ENCODE measurements around the gene SBF1. TPM values are rescaled to one million over a fixed set of nuclear protein-coding genes. Genes with fewer than 3 reads are reported as not detected.
A peak's percentile ranks its signal among the peaks of the same experiment; 100 is the strongest.

The SBF1 gene
- total RNA-seq, 4 donors from 2014 or later, result 80.0 to 227 (median 128) TPM

GRCh38 chr22:50481045-50481439, 6.2 kb upstream of the SBF1 start:
- TF ChIP-seq POLR2A (IDR thresholded peaks at IDR 0.05) (no peak), CTCF (IDR thresholded peaks at IDR 0.05) (no peak)
- peak overlapping the region; percentile 73 to 92 (median 86) for H3K27ac ChIP-seq
- peak overlapping the region; percentile 24 to 58 (median 54) for H3K4me3 ChIP-seq (replicated peaks in 1 of 3)
- DNase-seq, result no peak
- no peaks in the 10 kb centered on the region for H3K36me3 ChIP-seq
- no peaks in the 10 kb centered on the region for H3K9me3 ChIP-seq
- peaks cover 46 to 56% of the 10 kb centered on the region in 2 donors for H3K4me1 ChIP-seq
- H3K27me3 ChIP-seq, result no peaks in the 10 kb centered on the region
- intact Hi-C loops (cut with DNase I), result no loop called here
- WGBS, 2 donors, result 30% methylated on average over 2 of the region's 45 CpGs; no CpG with 5 or more reads in 1 of the 2 donors

DNA sequence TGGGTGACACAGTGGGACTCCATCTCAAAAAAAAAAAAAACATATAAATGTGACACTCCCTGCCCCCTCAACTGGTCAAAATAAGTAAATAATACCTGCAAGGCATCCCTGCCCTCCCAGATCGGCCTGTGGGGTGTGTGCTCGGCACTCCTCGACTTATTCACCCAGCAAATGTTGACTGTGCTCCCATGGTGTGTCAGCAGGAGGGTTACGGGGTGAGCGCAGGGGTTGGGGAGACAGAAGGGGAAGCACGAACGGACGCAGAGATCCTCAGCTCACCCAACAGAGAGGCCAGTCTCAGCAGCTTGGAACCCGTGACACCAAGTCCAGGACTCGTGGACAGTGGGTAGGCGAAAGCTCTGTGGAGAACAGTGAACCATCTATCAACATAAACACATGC, 4.9 kb upstream of the SBF1 start:
- Histone ChIP-seq H3K27ac (peak overlapping the region; percentile 12 to 92 (median 24)), H3K4me1 (peaks cover 39 to 51% of the 10 kb centered on the region in 2 donors), H3K27me3 (no peaks in the 10 kb centered on the region), H3K4me3 (replicated peaks in 1 of 3) (no peak overlapping the region), H3K9me3 (no peaks in the 10 kb centered on the region), H3K36me3 (no peaks in the 10 kb centered on the region)
- 35 to 38% methylated on average over 11 of the region's 11 CpGs for WGBS, 2 donors
- intact Hi-C loops (cut with DNase I), result no loop called here
- TF ChIP-seq CTCF (IDR thresholded peaks at IDR 0.05), result no peak
- peak in 1 of 2 donors; percentile 28 for TF ChIP-seq POLR2A (IDR thresholded peaks at IDR 0.05)
- peak; percentile 57 to 59 for DNase-seq

GRCh38 chr22:50477923-50478322, 3.1 kb upstream of the SBF1 start:
- H3K9me3 ChIP-seq, result no peaks in the 10 kb centered on the region
- no peaks in the 10 kb centered on the region for H3K36me3 ChIP-seq
- H3K4me1 ChIP-seq, result peaks cover 38 to 46% of the 10 kb centered on the region in 2 donors
- WGBS, 2 donors, result 89 to 97% methylated on average over 12 of the region's 12 CpGs
- DNase-seq, result no peak
- no peak overlapping the region for H3K27ac ChIP-seq
- H3K4me3 ChIP-seq (replicated peaks in 1 of 3), result no peak overlapping the region
- no peaks in the 10 kb centered on the region for H3K27me3 ChIP-seq
- intact Hi-C loops (cut with DNase I), result no loop called here
- TF ChIP-seq CTCF (IDR thresholded peaks at IDR 0.05) (no peak), POLR2A (IDR thresholded peaks at IDR 0.05) (no peak)

DNA sequence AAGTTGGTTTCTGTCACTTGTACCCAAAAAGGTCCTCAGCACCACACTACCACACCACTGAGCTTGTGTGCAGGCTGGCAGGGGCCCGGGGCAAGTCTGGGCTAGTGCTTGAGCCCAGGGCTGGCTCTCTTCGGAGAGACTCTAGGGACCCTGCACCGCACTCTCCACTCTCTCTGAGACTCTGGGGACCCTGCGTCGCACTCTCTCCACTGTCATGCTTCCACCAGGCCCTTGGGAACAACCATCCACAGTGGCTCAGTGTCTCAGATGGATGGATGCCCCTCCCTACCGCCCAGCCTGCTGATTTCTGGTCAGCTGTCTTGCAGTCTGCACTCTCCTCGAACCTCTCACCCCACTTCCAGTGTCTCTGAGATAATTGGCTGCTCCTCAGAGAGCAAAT, 2.0 kb upstream of the SBF1 start:
- no peak for TF ChIP-seq POLR2A (IDR thresholded peaks at IDR 0.05)
- TF ChIP-seq CTCF (IDR thresholded peaks at IDR 0.05), result no peak
- DNase-seq, result no peak
- H3K4me3 ChIP-seq (replicated peaks in 1 of 3), result no peak overlapping the region
- no peaks in the 10 kb centered on the region for H3K36me3 ChIP-seq
- intact Hi-C loops (cut with DNase I), result no loop called here
- H3K27ac ChIP-seq, result no peak overlapping the region
- H3K27me3 ChIP-seq, result no peaks in the 10 kb centered on the region
- WGBS, 2 donors, result 85 to 87% methylated on average over 7 of the region's 7 CpGs
- H3K4me1 ChIP-seq, result peaks cover 40 to 47% of the 10 kb centered on the region in 2 donors
- no peaks in the 10 kb centered on the region for H3K9me3 ChIP-seq

DNA sequence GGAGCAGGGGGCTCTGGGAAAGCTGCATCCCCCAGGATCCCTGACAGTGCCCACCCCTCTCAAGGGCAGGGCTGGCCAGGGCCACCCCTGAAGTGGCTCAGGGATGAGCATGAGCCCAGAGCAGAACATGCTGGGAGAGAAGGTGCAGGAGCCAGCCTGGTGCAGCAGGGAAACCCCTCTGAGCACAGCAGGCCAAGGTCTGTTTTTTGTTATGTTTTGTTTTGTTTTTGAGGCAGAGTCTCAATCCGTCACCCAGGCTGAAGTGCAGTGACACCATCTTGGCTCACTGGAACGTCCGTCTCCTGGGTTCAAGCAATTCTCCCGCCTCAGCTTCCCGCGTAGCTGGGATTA, 792 bp upstream of the SBF1 start:
- Histone ChIP-seq H3K4me1 (peaks cover 48 to 50% of the 10 kb centered on the region in 2 donors), H3K9me3 (no peaks in the 10 kb centered on the region), H3K27ac (peak overlapping the region; percentile 75 to 90 (median 77)), H3K36me3 (no peaks in the 10 kb centered on the region), H3K4me3 (replicated peaks in 1 of 3) (peak overlapping the region in 1 of 3 donors; percentile 40), H3K27me3 (no peaks in the 10 kb centered on the region)
- no peak for TF ChIP-seq CTCF (IDR thresholded peaks at IDR 0.05)
- TF ChIP-seq POLR2A (IDR thresholded peaks at IDR 0.05), result no peak
- no peak for DNase-seq
- WGBS, 2 donors, result 91 to 94% methylated on average over 6 of the region's 6 CpGs
- intact Hi-C loops (cut with DNase I), result no loop called here
